GM19035 (cell line): ENCODE measurements around the gene MSN.
"Not testable (repeated sequence)": the region's sequence is repeated elsewhere in the genome, so short reads cannot be mapped to it uniquely, and the experiment has no call there.

Source experiments
- ATAC-seq: cut with Tn5 transposase; IDR thresholded peaks from one replicate; pipeline ENCODE4 v1.9.1; 2021; ENCODE audit not compliant: unreplicated experiment

The MSN gene

DNA sequence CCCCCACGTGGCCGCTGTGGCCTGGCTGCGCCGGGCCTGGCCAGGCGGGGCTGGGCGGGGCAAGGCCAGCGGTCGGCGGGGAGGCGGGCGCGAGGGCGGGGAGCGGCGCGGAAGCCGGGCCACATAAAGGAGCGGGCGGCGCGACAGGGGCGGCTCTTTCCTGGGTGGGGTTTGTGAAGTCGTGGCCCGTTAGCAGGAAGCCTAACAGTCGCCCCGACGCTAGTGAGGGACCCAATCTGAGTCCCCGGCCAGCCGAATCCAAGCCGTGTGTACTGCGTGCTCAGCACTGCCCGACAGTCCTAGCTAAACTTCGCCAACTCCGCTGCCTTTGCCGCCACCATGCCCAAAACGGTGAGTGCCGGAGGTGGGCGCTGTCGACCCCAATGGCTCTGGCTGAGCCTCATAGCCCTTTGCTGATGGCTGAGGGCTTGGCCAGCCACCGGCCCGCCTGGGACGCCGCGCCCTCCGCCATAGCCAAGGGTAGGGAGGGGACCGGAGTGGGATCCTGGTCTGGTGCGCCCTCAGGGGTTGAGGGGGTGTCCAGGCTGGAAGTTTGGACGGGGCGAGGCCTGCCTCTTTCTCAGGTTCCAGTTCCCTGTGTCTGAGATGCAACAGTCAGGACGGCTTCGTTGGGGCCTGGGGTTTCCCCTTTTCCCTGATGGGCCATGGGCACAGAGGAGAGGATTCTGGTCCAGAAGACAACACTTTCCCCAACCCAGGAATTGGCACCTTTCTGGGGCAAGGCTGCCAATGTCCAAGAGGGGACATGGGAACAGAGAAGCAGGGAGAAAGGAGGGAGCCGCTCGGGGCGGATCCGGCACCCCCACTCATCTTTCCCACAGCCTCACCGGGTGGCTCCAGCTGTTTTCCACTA lies at the start of gene MSN:
TSS of gene MSN (plus strand) at position 152 of the 874 bp plus-strand sequence. CDS start at position 340, 188 bp downstream.
- ATAC-seq, result peak; percentile 78

DNA sequence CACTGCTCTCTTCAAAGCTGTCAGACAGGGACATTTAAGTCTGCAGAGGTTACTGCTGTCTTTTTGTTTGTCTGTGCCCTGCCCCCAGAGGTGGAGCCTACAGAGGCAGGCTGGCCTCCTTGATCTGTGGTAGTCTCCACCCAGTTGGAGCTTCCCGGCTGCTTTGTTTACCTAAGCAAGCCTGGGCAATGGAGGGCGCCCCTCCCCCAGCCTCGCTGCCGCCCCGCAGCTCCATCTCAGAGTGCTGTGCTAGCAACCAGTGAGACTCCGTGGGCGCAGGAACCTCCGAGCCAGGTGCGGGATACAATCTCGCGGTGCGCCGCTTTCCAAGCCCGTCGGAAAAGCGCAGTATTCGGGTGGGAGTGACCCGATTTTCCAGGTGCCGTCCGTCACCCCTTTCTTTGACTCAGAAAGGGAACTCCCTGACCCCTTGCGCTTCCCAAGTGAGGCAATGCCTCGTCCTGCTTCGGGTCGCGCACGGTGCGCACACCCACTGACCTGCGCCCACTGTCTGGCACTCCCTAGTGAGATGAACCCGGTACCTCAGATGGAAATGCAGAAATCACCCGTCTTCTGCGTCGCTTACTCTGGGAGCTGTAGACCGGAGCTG lies 47.3 kb upstream of the MSN start:
- ATAC-seq, result not testable (repeated sequence)

DNA sequence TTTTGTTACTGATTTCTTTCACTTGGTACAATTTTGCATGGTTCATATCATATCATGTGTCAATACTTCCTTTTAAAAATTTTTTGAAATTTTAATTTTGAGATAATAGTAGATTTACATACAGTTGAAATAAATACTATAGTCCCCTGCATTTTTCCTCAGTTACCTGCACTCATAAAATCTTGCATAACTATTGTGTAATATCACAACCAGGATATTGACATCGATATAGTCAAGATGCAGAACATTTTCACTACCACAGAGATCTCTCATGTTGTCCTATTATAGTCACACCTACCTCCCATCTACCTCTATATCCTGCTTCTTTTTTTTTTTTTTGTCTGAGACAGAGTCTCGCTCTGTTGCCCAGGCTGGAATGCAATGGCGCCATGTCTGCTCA lies 36.7 kb upstream of the MSN start:
- ATAC-seq, result no peak

DNA sequence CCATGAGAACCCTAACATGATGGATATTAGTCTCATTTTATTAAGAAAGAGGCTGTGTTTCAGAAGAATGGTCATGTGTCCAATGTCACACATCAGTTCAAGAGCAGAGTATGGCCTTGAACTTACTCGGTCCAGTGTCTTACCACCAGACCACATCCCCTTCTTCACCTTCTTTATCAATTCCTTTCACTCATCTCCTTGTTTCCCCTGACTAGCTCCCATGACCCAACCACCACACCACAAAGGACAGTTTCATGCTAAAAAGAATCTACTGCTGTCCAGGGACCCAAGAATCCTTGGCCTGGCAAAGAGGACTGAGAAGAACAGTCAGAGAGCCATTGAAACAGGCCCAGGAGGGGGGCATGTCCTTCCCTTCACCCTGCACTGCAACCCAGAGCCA lies 33.6 kb upstream of the MSN start:
- ATAC-seq, result no peak

DNA sequence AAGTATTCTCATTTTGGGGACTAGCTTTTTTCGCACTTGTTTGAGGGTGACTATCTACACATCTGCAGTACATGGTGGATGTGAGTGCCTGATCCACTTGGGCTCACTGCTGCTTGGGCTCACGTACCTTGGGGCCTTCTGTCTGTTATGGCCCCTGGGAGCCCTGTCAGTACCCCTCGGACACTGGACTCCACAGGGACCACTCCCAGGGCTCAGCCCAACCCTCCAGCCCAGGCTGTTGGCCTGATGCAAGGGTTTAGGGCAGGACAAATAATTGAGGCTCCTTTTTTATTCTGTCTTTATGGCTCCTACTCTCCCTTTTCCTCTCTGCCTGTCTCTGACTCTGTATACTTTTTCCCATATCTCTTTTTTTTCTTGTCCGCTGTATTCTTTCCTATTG lies 32.7 kb upstream of the MSN start:
- no peak for ATAC-seq

DNA sequence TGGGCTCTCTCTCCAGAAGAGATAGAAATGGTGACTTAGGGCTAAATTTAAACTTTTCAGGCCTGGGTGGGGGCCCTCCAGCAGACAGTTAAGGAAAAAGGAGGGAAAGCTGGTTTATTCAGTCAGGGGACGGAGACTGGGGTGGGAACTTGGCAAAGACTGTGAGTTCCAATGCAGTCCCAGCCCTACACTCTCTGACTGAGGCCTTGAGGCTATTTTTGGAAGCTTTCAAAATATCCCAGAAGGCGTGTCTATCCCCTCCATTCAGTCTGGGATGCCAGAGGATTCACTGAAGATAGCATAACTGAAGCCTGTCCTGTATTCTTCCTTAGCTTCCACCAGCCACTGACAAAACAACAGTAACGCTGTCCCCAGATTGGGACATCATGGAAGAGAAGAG lies 32.1 kb upstream of the MSN start:
- no peak for ATAC-seq

DNA sequence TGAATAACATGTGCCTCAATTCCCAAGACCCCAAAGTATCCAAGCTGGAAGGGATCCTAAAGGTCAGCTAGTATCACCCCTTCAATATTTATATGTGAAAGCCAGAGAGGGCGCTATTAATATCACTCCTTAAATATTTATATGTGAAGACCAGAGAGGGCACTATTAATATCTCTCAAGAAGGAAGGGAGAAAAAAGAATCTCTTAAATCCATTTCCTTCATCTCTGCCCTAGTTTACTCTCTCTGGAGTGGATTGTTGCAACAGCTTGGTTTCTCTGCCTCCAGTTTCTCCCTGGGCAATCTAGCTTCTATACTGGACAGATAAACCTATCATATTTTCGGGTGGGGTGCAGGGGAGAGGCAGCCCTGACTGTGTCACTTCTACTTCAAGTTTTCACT lies 31.6 kb upstream of the MSN start:
- ATAC-seq, result no peak

DNA sequence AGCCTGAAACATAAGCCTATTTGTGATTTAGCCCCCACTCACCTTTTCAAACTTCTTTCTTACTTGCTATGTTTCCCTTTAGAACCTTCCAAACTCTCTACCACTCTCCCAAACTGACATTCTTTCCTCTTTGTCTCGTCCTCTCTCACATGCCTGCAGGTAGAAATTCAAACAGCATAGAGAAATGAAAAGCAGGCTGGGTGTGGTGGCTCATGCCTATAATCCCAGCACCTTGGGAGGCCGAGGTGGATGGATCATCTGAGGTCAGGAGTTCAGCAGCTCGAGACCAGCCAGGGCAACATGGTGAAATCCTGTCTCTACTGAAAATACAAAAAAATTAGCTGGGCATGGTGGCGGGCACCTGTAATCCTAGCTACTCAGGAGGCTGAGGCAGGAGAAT lies 31.2 kb upstream of the MSN start:
- not testable (repeated sequence) for ATAC-seq

DNA sequence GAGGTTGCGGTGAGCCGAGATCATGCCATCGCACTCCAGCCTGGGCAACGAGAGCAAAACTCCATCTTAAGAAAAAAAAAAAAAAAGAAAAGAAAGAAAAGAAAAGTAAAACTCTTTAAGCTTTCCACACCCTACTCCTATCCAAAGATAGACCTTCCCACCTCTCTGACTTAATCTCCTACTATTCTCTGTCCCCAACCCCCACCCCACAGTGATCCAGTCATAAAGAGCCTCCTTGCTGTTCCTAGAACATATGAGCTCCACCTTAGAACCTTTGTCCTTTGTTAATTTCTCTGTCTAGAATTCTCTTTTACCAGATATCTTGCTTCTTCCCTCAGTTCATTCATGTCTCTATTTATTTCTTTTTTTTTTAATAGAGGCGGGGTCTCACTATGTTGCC lies 30.1 kb upstream of the MSN start:
- no peak for ATAC-seq

DNA sequence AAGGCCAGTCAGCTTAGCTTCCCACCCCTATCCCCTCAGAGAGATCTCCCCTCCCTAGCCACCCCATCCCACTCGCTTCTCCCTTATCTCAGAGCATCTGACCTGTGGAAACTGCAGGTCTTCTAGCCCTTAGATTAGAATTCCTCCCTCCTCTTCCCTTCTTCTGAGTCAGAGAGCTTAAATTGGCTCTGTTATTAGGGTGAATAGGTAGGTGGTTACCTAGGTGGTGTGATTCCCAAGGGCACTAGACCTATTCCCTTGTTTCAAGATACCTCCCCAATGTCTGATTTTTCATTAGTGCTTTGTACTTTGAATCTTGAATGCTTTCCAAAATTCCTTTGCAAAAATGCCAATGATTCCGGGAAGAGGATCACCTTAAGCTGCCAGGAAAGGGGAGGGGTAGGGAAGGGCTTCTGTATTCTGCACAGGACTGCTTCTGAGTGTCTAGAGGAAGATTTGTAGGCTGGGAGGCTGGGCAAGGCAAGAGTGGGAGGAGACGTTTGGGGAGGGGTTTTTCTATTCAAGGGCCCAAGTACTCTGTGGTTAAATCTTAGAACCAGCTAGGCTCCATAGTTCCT lies 24.5 kb upstream of the MSN start:
- ATAC-seq, result no peak

DNA sequence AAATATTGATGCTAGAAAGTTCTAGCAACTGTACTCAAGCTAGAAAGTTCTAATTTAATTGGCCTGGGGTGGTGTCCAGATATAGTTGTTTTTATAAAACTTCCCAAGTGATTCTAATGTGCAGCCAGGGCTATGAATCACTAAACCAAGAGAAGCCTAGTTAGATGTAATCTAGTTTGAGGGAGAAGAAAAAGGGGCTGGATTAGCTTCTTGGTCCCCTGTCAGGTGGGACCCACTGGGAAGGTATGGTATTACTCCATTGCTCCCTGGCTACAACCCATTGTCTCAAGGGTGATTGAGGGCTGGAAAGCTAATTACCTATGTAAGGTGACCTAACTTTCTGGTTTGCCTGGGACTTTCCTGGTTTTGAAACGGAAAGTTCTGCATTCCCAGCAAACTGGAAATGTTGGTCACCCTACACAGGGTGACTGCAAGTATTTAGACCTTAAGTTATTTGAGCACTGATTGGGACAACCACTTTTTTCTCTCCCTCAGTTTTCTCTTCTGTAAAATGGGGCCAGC lies 23.9 kb upstream of the MSN start:
- no peak for ATAC-seq

DNA sequence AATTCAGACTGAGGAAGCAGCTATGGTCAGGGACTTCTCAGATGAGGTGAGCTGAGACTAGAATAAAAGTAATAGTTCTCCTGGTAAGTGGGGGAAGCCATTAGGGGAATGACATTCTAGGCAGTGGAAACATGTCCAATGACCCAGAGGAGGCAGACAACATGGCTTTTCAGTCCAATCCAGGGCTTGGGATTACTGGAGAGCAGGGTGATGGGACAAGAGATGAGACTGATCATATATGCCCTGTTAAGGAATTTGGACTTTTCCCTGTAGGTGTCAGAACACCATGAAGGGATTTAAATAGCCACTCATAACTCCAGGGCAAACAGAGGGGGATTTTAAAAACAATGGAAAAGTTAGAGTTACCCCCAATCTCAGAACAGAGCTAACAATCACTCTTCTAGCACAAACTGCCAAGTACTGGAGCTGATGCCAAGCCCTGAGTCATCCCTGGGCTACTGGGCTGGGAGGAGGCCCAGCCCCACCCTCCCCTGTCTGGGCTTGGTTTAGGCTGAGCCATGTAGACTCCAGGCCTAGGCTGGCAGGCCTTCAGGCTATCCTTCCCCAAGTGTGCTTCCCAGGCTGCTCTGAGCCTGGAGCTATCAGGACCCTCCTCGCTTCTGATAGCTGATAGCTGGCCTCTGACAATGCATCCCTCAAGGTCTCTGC lies 22.7 kb upstream of the MSN start:
- no peak for ATAC-seq

DNA sequence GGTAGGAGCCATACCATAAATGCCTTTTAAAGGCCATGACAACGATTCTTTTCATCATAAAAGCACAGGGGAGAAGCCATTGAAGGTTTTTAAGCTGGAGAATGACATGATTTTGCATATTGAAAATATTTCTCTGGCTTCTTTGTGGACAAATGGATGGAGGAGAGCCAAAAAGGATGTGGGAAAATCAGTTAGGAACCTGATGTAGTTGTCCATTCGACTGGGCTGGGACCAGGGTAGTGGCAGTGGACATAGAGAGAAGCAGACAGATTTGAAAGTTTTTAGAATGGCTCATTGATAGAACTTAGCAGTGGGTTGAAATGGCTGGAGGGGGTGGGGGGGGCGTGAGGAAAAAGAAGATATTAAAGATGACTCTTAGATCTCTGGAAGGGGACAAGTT lies 19.7 kb upstream of the MSN start:
- no peak for ATAC-seq

DNA sequence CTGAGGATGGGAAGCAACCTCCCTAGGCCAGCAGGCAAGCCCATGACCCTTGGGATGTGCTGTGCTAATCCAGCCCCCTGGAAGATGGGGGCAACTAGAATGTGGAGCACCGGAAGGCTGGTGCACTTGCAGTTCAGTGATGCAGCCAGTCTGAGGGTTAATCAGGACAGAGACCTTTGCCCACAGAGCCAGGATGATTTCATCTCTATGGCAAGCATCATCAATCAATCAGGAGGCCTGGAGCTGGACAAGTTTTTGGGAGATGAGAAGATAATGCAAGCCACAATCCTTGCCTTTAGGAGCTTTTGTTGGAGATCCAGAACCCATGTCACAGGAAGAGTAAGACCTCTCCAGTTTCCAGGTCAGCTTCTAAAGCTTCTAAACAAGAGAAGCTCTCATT lies 15.4 kb upstream of the MSN start:
- no peak for ATAC-seq

DNA sequence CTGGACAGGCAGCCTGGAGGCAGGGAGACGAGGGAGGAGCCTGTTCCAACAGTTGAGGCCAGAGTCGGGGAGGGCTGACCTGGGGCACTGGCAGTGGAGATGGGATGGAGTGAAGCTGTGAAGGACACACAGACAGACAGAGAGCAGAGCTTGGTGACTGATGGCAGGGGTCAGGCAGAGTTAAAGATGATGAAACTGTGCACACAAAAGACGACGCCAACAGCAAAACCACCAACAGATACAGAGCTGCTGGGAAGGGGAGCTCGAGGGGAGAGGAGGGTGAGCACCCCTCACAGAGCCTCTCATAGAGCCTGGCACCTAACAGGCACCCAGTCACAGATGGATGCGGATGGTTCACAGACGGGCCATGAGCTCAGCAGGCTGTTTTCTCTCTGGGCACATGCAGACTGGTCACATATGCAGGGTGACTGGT lies 10.4 kb upstream of the MSN start:
- ATAC-seq, result not testable (repeated sequence)

DNA sequence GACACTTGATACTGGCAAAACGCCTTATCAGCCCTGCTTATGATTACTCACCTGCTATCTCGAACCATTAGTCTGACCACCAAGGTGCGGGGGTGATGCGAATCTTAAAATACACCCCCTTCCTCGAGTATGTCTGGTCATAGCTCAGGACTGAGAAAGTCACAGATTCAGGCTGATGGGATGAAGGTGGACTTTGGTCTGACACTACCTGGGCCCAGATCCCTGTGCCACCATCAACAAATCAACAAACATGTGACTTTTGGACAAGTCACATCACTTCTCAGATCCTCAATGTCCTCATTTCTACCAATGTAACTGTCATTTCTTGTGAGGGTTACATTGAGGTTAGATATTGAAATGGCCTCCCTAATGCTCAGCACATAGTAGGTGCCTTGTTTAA lies 9.8 kb upstream of the MSN start:
- ATAC-seq, result no peak

DNA sequence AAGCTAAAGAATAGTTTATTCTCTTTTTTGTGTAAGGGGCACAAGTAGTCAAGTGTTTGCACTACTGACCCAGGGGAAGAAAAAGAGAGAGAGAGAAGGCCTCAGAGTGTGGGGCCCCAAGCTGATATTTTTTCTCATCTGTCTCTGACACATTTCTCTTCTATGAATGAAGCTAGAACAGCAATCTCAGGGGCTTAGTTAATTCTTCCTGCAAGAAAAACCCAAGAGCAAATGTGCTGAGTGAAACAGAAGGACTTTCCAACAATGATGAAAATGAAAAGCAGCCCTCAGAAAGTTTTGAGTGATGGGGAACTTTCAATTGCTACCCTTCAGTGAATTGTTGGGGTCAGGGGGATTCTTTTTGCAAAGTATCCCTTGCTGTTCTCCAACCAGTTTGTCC lies 9.2 kb upstream of the MSN start:
- ATAC-seq, result no peak

DNA sequence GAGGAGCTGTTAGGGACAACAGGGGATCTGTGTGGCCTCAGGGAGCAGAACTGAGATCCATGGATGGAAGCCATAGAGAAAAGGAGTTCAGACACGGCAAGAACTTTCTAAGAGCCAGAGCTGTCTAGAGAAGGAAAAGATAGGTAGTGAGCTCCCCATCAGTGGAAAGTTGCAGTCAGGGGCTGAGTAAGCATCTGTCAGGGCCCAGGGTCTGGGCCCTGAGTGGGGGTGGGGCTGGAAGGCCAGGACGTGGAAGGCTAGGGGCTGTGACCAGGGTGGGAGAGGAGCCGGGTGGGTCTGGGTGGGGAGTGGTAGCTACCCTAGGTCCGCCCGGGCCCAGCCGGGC lies 324 bp upstream of the MSN start:
- no peak for ATAC-seq

DNA sequence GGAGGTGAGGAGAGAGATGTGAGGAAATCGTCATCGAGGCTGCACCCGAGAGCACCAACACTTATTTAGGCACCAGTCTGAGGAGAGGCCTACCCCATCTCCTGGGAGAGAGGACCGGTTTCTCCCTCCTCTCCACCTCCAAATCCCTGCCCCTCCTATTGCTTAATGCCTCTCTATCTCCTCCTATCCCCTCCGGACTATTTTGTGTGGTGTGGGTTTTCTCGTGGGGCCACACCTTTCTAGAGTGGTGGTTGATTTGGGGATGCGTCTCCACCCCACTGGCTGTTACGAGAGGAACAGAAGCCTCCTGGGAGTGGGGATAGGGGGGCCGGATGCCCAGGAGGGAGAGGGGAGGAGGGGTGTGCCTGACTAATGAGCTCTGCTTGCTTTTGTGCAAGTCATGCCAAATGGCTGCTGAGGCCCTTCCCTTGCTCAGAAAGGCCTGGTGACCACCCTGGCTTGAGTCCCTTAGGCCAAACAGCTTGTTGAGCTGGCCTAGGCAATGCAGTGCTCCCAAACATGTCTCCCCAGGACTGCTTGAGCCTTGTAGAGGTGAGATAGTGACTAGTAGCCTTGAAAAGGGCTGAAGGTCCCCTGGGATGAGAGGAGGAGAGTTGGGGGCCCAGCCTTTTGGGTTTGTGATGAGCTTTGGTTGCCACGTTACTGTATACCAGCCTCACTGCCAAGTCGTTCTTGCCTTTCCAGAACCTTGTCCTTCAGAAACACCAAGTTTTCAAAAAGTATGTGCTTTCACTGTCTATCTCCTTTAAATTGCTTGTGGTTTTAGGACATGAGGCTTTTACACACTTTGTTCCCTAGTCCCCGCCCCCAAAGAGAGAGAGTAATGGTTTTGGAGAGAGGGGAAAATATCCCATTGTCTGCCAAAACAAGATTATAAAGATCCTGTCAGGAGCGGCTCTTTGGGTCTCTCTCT lies 1.2 kb downstream of the MSN start:
- no peak for ATAC-seq

DNA sequence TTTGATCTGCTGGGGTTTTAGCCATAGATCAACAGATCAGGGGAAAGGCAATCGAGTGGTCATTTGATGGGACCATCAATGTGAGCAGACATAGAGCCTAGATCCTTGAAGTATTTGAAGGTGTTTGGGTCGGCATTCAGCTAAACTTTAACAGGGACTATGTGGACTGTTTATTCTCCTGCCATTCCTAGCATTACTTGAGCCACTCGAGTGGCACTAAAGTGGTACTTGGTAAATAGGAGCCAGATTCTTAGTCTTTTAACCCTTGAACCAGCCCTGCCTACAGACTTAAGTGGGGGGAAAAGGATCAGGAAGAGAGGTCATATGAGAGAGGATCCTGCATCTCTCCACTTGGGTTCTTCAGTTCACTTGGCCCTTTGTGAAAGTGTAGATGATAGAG lies 3.8 kb downstream of the MSN start:
- no peak for ATAC-seq

DNA sequence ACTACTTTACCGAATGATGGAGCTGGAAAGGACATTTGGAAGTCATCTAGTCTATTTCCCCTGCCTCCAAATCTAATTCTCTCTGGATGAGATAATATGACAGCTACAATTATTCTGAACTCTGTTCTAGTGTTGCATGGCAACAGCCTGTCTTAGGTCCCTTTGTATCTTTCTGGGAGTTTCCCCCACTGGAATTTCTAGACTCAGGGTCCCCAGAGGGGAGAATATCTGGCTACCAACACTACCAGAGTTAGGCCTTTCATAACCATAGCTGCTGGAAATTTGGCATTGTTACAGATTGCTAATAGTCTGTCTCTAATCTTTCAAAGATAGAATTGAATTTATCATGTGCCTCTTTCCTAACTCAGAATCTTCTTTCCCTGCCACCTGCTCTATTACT lies 4.5 kb downstream of the MSN start:
- no peak for ATAC-seq
